AG10803 (cell line): ENCODE measurements around the gene TTLL11.
A peak's percentile ranks its signal among the peaks of the same experiment; 100 is the strongest.

ENCODE experiments used
- DNase-seq: peaks from one replicate; pipeline ENCODE4 v3.0.0; 2010; ENCODE audit warnings: low read depth
- H3K4me3 ChIP-seq: 2 replicates; pipeline ENCODE4 v1.5.1; 2011; ENCODE audit warnings: mild to moderate bottlenecking, low read length, control low read depth
- TF ChIP-seq, protein P1 (sequence below): conservative IDR thresholded peaks from 2 replicates; pipeline ENCODE4 v1.5.1; 2011; ENCODE audit warnings: mild to moderate bottlenecking, low read length, control low read depth, inconsistent platforms

Gene TTLL11

DNA sequence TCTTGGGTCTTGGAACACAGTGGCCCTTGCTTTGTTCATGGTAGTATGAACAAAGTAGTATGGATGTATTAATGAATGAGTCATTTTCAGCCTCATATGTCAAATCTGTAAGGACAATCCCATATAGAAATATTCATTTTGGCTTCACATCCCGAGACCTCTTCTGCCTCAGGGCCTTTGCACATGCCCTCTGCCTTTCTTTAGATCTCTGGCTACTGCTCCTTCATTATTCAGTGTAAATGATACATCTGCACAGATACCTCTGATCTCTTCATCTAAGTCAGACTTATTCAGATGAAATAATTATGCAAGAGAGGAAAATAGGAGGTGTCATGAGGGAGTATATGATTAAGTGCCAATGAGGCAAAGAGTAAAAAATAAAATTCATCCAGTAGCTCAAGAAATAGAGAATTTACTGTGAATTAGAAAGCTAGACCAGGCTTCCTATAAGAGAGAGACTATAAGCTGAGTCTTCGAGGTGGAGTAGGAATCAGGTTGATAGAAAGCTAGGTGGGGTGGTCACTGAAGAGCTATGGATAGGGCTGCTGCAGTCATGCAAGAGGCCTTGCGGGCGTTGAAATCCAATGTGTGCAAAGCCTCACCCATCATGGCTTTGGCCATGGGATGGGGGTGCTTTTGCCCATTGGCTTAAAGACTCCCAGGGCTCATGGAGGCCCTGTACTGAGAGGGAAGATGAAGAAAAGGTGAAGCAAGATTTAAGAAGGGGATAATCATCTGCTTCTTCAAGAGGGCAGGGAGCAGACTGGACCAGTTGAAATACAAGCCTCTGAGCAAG, 3.7 kb upstream of the TTLL11 start:
- DNase-seq, result no peak
- H3K4me3 ChIP-seq, result no peak overlapping the region
- TF ChIP-seq, protein P1, sequence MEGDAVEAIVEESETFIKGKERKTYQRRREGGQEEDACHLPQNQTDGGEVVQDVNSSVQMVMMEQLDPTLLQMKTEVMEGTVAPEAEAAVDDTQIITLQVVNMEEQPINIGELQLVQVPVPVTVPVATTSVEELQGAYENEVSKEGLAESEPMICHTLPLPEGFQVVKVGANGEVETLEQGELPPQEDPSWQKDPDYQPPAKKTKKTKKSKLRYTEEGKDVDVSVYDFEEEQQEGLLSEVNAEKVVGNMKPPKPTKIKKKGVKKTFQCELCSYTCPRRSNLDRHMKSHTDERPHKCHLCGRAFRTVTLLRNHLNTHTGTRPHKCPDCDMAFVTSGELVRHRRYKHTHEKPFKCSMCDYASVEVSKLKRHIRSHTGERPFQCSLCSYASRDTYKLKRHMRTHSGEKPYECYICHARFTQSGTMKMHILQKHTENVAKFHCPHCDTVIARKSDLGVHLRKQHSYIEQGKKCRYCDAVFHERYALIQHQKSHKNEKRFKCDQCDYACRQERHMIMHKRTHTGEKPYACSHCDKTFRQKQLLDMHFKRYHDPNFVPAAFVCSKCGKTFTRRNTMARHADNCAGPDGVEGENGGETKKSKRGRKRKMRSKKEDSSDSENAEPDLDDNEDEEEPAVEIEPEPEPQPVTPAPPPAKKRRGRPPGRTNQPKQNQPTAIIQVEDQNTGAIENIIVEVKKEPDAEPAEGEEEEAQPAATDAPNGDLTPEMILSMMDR, result no peak

GRCh38 chr9:122095010-122095767, 2.1 kb upstream of the TTLL11 start:
- DNase-seq, result peak; percentile 55
- H3K4me3 ChIP-seq, result no peak overlapping the region
- TF ChIP-seq, protein P1, result peak; percentile 71

- TF ChIP-seq, protein P1, result no peak
- DNase-seq, result no peak
These were observed 1.2 kb downstream of the TTLL11 start for GRCh38 chr9:122091682-122092592.

GRCh38 chr9:122090981-122091380, 2.1 kb downstream of the TTLL11 start:
- no peak overlapping the region for H3K4me3 ChIP-seq
- no peak for DNase-seq
- TF ChIP-seq, protein P1, result no peak

More at GRCh38 chr9:122091682-122092592, 1.2 kb downstream of the TTLL11 start:
- peak overlapping the region; percentile 78 for H3K4me3 ChIP-seq

GRCh38 chr9:122090287-122090883, 2.7 kb downstream of the TTLL11 start:
- TF ChIP-seq, protein P1, result no peak
- DNase-seq, result no peak
- no peak overlapping the region for H3K4me3 ChIP-seq

- no peak overlapping the region for H3K4me3 ChIP-seq
- no peak for DNase-seq
- TF ChIP-seq, protein P1, result no peak
These were observed 4.0 kb downstream of the TTLL11 start for GRCh38 chr9:122088880-122089706.
